ENCODE results near the gene PLCH2. TPM values are rescaled to one million over a fixed set of nuclear protein-coding genes. Genes with fewer than 3 reads are reported as not detected.
"Not testable (repeated sequence)": the region's sequence is repeated elsewhere in the genome, so short reads cannot be mapped to it uniquely, and the experiment has no call there.

The PLCH2 gene
- total RNA-seq, 1 donor from 2014 or later = not detected

GRCh38 chr1:2437617-2438016 is 38.5 kb upstream of the PLCH2 start:
- Mint-ChIP-seq H3K36me3 (ENCODE audit: insufficient read depth) (no peaks in the 10 kb centered on the region), H3K4me3 (ENCODE audit: low read depth) (no peak overlapping the region), H3K27ac (no peak overlapping the region), H3K4me1 (ENCODE audit: low read depth) (no peaks in the 10 kb centered on the region), H3K27me3 (peaks cover 39% of the 10 kb centered on the region), H3K9me3 (ENCODE audit: low read depth) (no peaks in the 10 kb centered on the region)
- no peak for TF ChIP-seq CTCF (IDR thresholded peaks at IDR 0.05; ENCODE audit: unreplicated experiment)
- no peak for DNase-seq (ENCODE audit: low spot score, unreplicated experiment)

- Mint-ChIP-seq H3K27me3 (peaks cover 42% of the 10 kb centered on the region), H3K27ac (no peak overlapping the region), H3K4me1 (ENCODE audit: low read depth) (no peaks in the 10 kb centered on the region), H3K9me3 (ENCODE audit: low read depth) (no peaks in the 10 kb centered on the region), H3K36me3 (ENCODE audit: insufficient read depth) (no peaks in the 10 kb centered on the region), H3K4me3 (ENCODE audit: low read depth) (no peak overlapping the region)
- DNase-seq (ENCODE audit: low spot score, unreplicated experiment) = no peak
- no peak for TF ChIP-seq CTCF (IDR thresholded peaks at IDR 0.05; ENCODE audit: unreplicated experiment)
Measured at GRCh38 chr1:2438038-2438437, 38.1 kb upstream of the PLCH2 start.

GRCh38 chr1:2438641-2439040 is 37.4 kb upstream of the PLCH2 start:
- Mint-ChIP-seq H3K27ac (no peak overlapping the region), H3K9me3 (ENCODE audit: low read depth) (no peaks in the 10 kb centered on the region), H3K4me1 (ENCODE audit: low read depth) (no peaks in the 10 kb centered on the region), H3K27me3 (peaks cover 39% of the 10 kb centered on the region), H3K36me3 (ENCODE audit: insufficient read depth) (no peaks in the 10 kb centered on the region), H3K4me3 (ENCODE audit: low read depth) (no peak overlapping the region)
- DNase-seq (ENCODE audit: low spot score, unreplicated experiment) = no peak
- TF ChIP-seq CTCF (IDR thresholded peaks at IDR 0.05; ENCODE audit: unreplicated experiment) = no peak

GRCh38 chr1:2439369-2439768 is 36.7 kb upstream of the PLCH2 start:
- Mint-ChIP-seq H3K36me3 (ENCODE audit: insufficient read depth) (no peaks in the 10 kb centered on the region), H3K4me3 (ENCODE audit: low read depth) (no peak overlapping the region), H3K27ac (no peak overlapping the region), H3K27me3 (peaks cover 38% of the 10 kb centered on the region), H3K9me3 (ENCODE audit: low read depth) (no peaks in the 10 kb centered on the region), H3K4me1 (ENCODE audit: low read depth) (no peaks in the 10 kb centered on the region)
- TF ChIP-seq CTCF (IDR thresholded peaks at IDR 0.05; ENCODE audit: unreplicated experiment) = no peak
- no peak for DNase-seq (ENCODE audit: low spot score, unreplicated experiment)

GRCh38 chr1:2440346-2440745 is 35.7 kb upstream of the PLCH2 start:
- H3K36me3 Mint-ChIP-seq (ENCODE audit: insufficient read depth); H3K27ac Mint-ChIP-seq; DNase-seq (ENCODE audit: low spot score, unreplicated experiment); H3K9me3 Mint-ChIP-seq (ENCODE audit: low read depth); H3K4me1 Mint-ChIP-seq (ENCODE audit: low read depth); H3K4me3 Mint-ChIP-seq (ENCODE audit: low read depth): not testable (repeated sequence)
- peaks cover 46% of the 10 kb centered on the region for H3K27me3 Mint-ChIP-seq

GRCh38 chr1:2441746-2442145 is 34.3 kb upstream of the PLCH2 start:
- Mint-ChIP-seq H3K4me1 (ENCODE audit: low read depth) (no peaks in the 10 kb centered on the region), H3K36me3 (ENCODE audit: insufficient read depth) (no peaks in the 10 kb centered on the region), H3K9me3 (ENCODE audit: low read depth) (no peaks in the 10 kb centered on the region), H3K27me3 (peaks cover 44% of the 10 kb centered on the region), H3K27ac (no peak overlapping the region), H3K4me3 (ENCODE audit: low read depth) (no peak overlapping the region)
- no peak for TF ChIP-seq CTCF (IDR thresholded peaks at IDR 0.05; ENCODE audit: unreplicated experiment)
- DNase-seq (ENCODE audit: low spot score, unreplicated experiment) = no peak

All from progenitor cell of endocrine pancreas (in vitro differentiated cells).